MM.1S (cell line): ENCODE measurements around the gene ZYX.

Source experiments
- DNase-seq: peaks from one replicate; pipeline ENCODE4 v3.0.0-alpha.2; 2015
- H2AFZ ChIP-seq: fragments of 300-600 bp; sonication (generic); 2 replicates; pipeline ENCODE4 v1.6.0; 2016; ENCODE audit warnings: antibody characterized with exemption, low read length
- H3F3A ChIP-seq: fragments of 300-600 bp; sonication (generic); 2 replicates; pipeline ENCODE4 v1.6.1; 2016; ENCODE audit warnings: mild to moderate bottlenecking, antibody characterized with exemption, low read length, moderate library complexity, mixed read lengths; ENCODE audit not compliant: insufficient read depth
- H3K27ac ChIP-seq: fragments of 300-600 bp; sonication (generic); 2 replicates; pipeline ENCODE4 v1.5.1; 2016; ENCODE audit warnings: mild to moderate bottlenecking, low read length
- H3K27me3 ChIP-seq: fragments of 300-600 bp; sonication (generic); replicated peaks from 2 replicates; pipeline ENCODE4 v1.6.0; 2016; ENCODE audit warnings: low read length; ENCODE audit not compliant: insufficient read depth
- H3K36me3 ChIP-seq: fragments of 300-600 bp; sonication (generic); replicated peaks from 2 replicates; pipeline ENCODE4 v1.6.1; 2016; ENCODE audit warnings: mild to moderate bottlenecking, low read length, mixed read lengths; ENCODE audit not compliant: insufficient read depth
- H3K4me1 ChIP-seq: fragments of 300-600 bp; sonication (generic); 2 replicates; pipeline ENCODE4 v1.6.1; 2016; ENCODE audit warnings: low read length, mixed read lengths
- H3K4me2 ChIP-seq: fragments of 300-600 bp; sonication (generic); 2 replicates; pipeline ENCODE4 v1.6.0; 2016; ENCODE audit warnings: low read depth, low read length
- H3K4me3 ChIP-seq: fragments of 300-600 bp; sonication (generic); 2 replicates; pipeline ENCODE4 v1.5.1; 2016; ENCODE audit warnings: low read length, mixed read lengths
- H3K79me2 ChIP-seq: fragments of 300-600 bp; sonication (generic); 2 replicates; pipeline ENCODE4 v1.6.1; 2016; ENCODE audit warnings: mixed run types, low read length, mixed read lengths
- H3K9ac ChIP-seq: fragments of 300-600 bp; sonication (generic); 2 replicates; pipeline ENCODE4 v1.6.1; 2016; ENCODE audit warnings: low read length, mixed read lengths
- H3K9me2 ChIP-seq: fragments of 300-600 bp; sonication (generic); replicated peaks from 2 replicates; pipeline ENCODE4 v1.6.1; 2016; ENCODE audit warnings: mild to moderate bottlenecking, low read length, mixed read lengths; ENCODE audit not compliant: insufficient read depth
- H3K9me3 ChIP-seq: fragments of 300-600 bp; sonication (generic); replicated peaks from 2 replicates; pipeline ENCODE4 v1.6.1; 2016; ENCODE audit warnings: mild to moderate bottlenecking, low read length, mixed read lengths; ENCODE audit not compliant: insufficient read depth
- H4K20me1 ChIP-seq: fragments of 300-600 bp; sonication (generic); 2 replicates; pipeline ENCODE4 v1.6.1; 2016; ENCODE audit warnings: mild to moderate bottlenecking, low read length, moderate library complexity, mixed read lengths; ENCODE audit not compliant: insufficient read depth
- CTCF ChIP-seq: fragments of 300-600 bp; sonication (generic); IDR thresholded peaks from 2 replicates; pipeline ENCODE4 v1.5.1; 2016; ENCODE audit warnings: antibody characterized with exemption, low read length, mixed read lengths
- EZH2 ChIP-seq: fragments of 300-600 bp; sonication (generic); optimal IDR thresholded peaks from 2 replicates; pipeline ENCODE3; 2017; ENCODE audit warnings: low read depth, mild to moderate bottlenecking, antibody characterized with exemption, low read length, mixed read lengths
- EZH2phosphoT487 ChIP-seq: fragments of 300-600 bp; sonication (generic); IDR thresholded peaks from 2 replicates; pipeline ENCODE4 v1.6.1; 2018; ENCODE audit warnings: antibody characterized with exemption, low read length

The ZYX gene

DNA sequence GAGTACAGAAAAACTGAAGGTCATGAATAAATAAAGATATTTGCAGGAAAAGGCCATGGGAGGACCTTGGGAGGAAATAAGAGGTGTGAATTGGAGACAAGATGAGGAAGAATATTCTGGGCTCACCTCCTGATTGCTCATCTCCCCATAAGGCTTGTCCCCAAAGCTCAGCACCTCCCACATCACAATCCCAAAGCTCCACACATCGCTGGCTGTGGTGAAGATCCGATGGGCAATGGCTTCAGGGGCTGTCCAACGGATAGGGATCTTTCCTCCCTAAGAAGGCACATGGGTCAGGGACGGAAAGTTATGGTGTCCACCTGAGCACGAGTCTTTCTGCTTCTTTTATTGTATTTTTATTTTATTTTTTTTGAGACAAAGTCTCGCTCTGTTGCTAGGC lies 12.9 kb downstream of the ZYX start:
- H3K9ac ChIP-seq: no peak overlapping the region
- no peaks in the 10 kb centered on the region for H3K79me2 ChIP-seq
- no peak for TF ChIP-seq EZH2
- H4K20me1 ChIP-seq: no peaks in the 10 kb centered on the region
- no peak overlapping the region for H3K27ac ChIP-seq
- H3K27me3 ChIP-seq: 0 out of 2 replicates have a peak, but pooled peaks cover 6% of the 10 kb centered on the region
- no peak overlapping the region for H2AFZ ChIP-seq
- no peaks in the 10 kb centered on the region for H3K9me2 ChIP-seq
- H3K36me3 ChIP-seq: no peaks in the 10 kb centered on the region
- no peak for DNase-seq
- no peaks in the 10 kb centered on the region for H3K9me3 ChIP-seq
- H3K4me1 ChIP-seq: no peaks in the 10 kb centered on the region
- H3K4me3 ChIP-seq: no peak overlapping the region
- H3F3A ChIP-seq: no peaks in the 10 kb centered on the region
- no peak overlapping the region for H3K4me2 ChIP-seq

DNA sequence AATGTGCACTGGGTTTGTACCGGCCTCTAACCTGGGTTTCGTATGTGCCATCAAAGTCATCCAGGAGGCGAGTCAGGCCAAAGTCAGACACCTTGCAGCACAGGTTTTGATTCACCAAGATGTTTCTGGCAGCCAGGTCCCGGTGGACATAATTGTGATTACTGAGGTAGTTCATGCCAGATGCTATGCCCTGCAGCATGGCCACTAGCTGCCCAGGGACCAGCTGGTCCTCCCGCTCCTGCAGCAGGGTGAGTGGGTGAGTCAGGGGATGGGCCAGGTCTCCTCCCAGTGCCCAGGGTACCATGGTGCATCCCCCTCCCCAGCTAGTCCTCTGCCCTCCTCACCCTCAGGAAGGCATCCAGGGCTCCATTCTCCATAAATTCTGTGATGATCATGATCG lies 13.6 kb downstream of the ZYX start:
- no peaks in the 10 kb centered on the region for H3F3A ChIP-seq
- no peaks in the 10 kb centered on the region for H3K9me3 ChIP-seq
- H3K4me3 ChIP-seq: no peak overlapping the region
- H4K20me1 ChIP-seq: no peaks in the 10 kb centered on the region
- no peak overlapping the region for H3K27ac ChIP-seq
- no peaks in the 10 kb centered on the region for H3K9me2 ChIP-seq
- 0 out of 2 replicates have a peak, but pooled peaks cover 6% of the 10 kb centered on the region for H3K27me3 ChIP-seq
- TF ChIP-seq EZH2phosphoT487: no peak
- TF ChIP-seq EZH2: no peak
- no peak for TF ChIP-seq CTCF
- H3K36me3 ChIP-seq: no peaks in the 10 kb centered on the region
- H3K9ac ChIP-seq: no peak overlapping the region
- no peak for DNase-seq
- no peak overlapping the region for H2AFZ ChIP-seq
- H3K4me2 ChIP-seq: no peak overlapping the region
- H3K4me1 ChIP-seq: no peaks in the 10 kb centered on the region
- no peaks in the 10 kb centered on the region for H3K79me2 ChIP-seq

DNA sequence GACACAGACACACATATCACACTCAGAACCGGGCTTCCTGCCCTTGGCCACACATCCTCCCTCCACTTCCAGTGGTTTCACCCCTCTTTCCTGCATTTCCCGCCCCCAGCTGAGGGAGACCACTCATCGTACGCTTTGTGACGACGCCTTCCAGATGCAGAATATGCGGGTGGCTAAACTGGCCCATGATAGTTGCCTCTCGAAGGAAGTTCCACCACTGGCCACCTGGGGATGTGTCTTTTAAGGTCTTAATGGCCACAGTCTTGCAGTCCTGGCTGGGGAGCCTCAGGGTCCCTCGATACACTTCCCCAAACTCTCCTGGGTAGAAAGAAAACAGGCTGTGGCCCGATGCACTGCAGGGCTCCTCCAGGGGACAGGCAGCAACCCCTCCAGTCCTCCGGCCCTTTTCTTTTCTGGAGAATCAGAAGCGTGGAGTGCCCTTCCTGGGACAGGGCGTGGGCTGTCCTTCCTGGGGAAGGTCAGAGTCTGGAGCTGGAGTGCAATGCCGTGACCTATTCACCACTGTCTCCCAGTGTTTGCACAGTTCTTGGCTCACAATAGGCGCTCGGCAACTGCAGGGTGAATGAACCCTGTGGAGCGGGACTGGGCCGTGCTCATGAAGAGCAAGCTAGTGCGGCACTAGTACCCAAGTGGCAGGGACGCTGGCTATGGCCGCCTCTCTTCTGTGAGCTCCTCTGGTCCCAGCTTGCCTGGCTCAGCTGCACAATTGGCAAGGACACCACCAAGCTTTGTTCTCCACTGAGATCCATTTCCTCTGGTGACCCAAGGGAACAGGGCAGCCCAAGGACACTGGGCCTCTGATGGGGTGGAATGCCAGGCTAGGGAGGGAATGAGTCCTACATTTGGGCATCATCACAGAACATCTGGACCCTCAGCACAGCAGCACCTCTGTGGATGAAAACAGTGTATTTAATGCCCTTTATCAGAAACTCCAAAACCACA lies 14.3 kb downstream of the ZYX start:
- H3K4me2 ChIP-seq: no peak overlapping the region
- 0 out of 2 replicates have a peak, but pooled peaks cover 6% of the 10 kb centered on the region for H3K27me3 ChIP-seq
- no peaks in the 10 kb centered on the region for H3K9me3 ChIP-seq
- no peaks in the 10 kb centered on the region for H3K36me3 ChIP-seq
- H2AFZ ChIP-seq: no peak overlapping the region
- TF ChIP-seq CTCF (no peak), EZH2phosphoT487 (no peak), EZH2 (no peak)
- no peak overlapping the region for H3K9ac ChIP-seq
- no peak overlapping the region for H3K4me3 ChIP-seq
- H4K20me1 ChIP-seq: no peaks in the 10 kb centered on the region
- no peak for DNase-seq
- H3K4me1 ChIP-seq: no peaks in the 10 kb centered on the region
- no peaks in the 10 kb centered on the region for H3K9me2 ChIP-seq
- H3K79me2 ChIP-seq: no peaks in the 10 kb centered on the region
- H3F3A ChIP-seq: no peaks in the 10 kb centered on the region
- no peak overlapping the region for H3K27ac ChIP-seq

GRCh38 chr7:143396182-143396581 lies 15.0 kb downstream of the ZYX start:
- Histone ChIP-seq H2AFZ (no peak overlapping the region), H3K4me1 (no peaks in the 10 kb centered on the region), H3K4me3 (no peak overlapping the region), H4K20me1 (no peaks in the 10 kb centered on the region), H3K79me2 (no peaks in the 10 kb centered on the region), H3K9ac (no peak overlapping the region), H3K27ac (no peak overlapping the region), H3K9me3 (no peaks in the 10 kb centered on the region), H3K36me3 (no peaks in the 10 kb centered on the region), H3K9me2 (no peaks in the 10 kb centered on the region), H3K4me2 (no peak overlapping the region), H3F3A (no peaks in the 10 kb centered on the region), H3K27me3 (0 out of 2 replicates have a peak, but pooled peaks cover 6% of the 10 kb centered on the region)
- no peak for TF ChIP-seq EZH2phosphoT487
- no peak for TF ChIP-seq EZH2
- no peak for TF ChIP-seq CTCF
- DNase-seq: no peak
